HG03439 (cell line): ENCODE results near the gene DCLK1.

Experiments
- ATAC-seq: cut with Tn5 transposase; IDR thresholded peaks from one replicate; pipeline ENCODE4 v1.9.1; 2021; ENCODE audit warnings: mild to moderate bottlenecking, moderate library complexity; ENCODE audit not compliant: unreplicated experiment

The DCLK1 gene

DNA sequence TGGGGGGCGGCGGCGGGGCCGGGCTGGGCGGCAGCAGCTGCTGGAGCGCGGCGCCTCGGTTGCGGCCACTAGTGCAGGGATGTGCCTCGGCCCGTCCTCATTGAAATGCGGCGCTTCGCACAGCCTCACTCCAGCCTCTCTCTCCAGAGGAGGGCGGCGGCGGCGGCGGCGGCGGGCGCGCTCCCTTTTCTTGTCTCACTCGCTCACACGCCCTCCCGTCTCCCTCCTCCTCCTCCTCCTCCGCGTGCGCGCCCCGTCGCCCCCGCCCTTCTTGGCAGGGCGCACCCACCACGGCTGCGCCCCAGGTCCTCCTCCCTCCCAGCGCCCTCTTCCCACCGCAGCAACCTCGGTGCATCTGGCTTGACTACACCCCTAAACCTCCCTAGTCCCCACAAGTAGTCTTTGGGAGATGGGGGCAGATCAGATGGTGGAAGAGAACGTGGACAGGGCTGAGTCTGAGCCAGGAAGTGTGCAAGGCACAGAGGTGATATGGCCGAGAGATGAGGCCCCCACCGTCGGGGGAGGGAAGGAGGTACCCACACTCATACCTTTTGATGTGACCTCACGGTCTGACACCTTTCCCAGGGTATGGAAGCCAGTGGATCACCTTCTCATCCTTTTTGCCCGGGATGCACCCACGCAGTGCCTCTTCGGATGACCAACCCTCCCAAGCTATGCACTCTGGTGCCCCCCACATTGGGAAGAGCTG, at the start of gene DCLK1:
Gene DCLK1, minus strand, starts transcription at position 161 of the 709 bp plus-strand sequence.
- ATAC-seq, result no peak

DNA sequence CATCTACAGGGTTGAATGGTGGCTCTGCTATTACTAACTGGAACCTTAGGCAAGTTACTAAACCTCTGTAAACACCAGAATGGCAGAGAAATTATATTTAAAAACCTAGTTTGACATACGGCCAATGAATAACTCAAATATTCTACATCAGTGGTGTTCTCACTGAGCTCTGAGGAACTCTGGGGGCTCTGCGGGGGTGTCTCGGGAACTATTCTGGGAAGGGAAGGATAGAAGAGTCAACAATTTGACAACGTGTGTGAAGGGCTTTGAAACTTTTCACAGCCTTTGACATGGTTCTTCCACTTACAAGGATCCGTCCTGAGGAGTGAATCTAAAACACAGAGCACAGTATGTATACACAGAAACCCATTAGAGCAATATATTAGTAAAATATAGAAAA, 44.4 kb upstream of the DCLK1 start:
- ATAC-seq, result no peak

DNA sequence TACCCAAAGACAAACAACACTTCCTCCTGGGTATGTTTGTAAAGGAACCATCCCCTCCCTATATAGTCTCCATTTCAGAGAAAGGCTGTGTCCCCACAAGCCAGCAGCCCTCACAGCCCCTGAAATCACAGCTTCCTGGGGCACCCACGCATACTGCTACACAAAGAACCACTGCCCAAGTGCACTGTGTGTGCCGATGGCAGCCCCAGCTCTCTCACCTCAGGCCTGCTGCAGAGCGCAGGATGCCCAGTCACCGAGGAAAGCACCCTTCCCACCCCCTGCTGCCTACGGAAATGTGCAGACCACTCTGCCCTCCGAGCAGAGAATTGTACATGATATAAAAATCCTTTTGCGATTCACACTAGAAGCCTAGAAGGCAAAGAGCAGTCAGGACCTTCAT, 43.7 kb upstream of the DCLK1 start:
- ATAC-seq, result no peak

DNA sequence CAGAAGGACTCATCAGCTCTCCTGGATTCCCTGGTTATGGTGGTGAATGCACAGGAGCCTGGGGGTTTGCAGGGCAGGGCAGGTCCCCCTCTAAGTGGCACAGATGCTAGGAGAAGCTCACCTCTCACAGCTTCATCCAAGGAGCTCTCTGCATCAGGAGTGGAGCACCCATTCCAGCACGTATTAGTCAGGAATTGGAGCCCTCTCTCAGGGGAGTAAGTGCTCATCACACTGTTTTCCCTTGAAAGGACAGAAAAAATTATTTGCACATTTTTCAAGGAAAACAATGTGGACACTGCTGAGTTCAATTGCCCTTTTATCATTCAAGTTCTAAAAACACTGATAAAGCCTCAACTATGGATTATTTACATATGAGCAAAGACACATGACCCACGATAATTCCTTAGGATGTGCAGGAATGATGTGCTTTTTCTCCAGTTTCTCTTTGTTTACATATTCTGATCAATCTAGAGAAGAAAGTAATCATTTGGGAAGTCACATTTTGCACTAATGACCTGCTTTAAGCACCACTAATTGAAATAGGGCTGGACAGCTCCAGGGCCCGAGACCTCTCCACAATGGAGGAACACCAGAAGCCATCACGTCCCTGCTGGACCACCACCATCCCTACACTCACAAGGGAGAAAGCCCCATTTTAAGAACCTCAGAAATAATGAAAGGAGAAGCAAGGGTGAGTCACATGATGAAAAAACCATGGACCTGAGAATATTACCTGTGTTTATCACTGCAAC, 42.6 kb upstream of the DCLK1 start:
- no peak for ATAC-seq

DNA sequence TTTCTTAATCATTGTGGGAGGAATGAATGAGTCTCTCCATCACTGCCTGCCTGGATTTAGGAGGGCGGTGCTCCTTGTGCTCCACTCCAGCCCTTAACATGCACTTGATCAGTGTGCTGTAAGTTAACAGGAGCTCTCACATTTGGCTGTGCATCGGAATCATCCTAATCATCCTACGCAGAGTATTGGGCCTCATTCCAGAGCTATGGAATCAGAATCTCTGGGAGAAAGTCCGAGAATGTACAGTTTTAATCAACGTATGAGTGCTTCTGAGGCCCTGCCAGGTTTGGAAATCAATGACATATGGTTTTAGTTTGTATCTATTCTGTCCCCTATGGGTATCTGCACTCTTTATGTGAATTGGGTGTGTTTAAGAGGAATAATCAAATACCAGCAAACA, 34.9 kb upstream of the DCLK1 start:
- no peak for ATAC-seq

DNA sequence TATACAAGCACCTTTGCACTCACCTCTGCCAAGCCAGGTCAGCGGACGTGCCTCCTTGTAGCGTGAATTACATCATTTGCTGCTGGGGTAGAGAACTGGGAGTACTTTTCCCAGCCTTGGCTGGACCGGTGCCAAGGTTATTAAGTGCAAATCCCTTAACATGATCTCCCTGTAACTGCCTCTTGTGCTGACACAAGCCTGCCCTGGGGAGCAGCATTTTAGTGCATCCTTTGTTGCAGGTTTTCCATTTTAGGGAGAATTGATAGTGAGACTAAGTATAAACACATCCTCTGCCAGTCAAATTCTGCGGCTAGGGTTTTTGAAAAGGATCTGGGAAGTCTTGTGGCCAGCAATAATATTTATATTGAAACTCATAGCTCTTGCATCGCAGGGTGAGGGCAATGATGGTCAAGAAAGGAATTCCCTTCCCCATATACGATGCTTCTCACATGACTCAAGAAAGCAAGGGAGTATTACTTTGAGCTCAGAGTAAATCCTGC, 32.7 kb upstream of the DCLK1 start:
- no peak for ATAC-seq

DNA sequence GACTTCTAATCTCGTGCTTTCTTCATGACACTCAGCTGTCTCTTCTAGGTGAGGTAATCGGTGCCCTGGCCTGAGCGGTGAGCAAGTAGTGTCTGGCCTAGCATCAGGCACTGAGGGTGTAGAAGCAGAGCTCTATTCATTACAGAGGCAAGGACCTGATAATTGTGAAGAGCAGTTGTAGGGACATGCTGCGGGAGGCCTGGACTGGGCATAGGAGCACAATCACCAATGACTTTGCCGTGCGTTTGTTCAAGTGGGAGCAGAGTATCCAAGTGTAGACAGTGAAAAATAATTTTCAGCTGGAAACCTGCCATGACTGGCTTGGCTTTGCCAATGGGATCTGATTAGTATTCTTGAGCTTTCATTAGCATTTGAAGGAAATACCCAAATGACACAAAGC, 32.1 kb upstream of the DCLK1 start:
- no peak for ATAC-seq

DNA sequence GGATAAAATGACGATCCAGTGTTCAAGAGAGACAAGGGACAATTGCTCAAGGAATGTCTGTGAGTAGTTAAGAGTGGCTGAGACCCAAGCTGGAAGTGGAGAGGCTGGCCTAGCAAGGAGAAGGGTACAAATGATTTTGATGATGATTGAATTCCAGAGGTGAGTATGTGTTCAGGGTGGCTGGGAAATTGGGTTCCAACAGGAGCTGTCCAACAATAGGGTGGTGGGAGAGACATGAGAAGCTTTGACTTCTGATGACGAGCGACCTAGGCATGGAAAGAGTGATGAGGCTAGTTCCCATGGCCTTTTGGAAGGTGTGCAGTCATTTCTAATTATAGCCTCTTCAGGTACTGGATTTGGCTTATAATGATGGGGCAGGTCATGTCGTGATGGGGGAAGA, 29.1 kb upstream of the DCLK1 start:
- ATAC-seq, result no peak

DNA sequence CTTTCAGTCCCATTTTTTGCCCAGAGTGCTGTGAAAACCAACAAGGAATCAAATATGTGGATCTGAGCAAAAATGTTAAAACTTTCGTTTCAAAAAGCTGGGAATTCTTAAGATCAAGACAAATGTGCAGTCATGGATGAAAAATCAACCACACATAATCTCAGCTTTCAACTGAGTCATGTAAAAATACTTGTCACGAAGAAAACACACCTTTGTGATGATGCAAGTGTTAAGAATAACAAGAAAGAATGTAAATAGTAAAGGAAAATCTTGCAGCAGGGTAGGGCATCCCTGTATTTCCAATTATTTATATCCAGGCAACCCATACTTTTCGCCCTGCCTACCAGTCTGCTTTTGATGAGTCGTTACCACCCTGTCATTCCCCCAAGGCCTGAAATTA, 27.4 kb upstream of the DCLK1 start:
- ATAC-seq, result no peak

DNA sequence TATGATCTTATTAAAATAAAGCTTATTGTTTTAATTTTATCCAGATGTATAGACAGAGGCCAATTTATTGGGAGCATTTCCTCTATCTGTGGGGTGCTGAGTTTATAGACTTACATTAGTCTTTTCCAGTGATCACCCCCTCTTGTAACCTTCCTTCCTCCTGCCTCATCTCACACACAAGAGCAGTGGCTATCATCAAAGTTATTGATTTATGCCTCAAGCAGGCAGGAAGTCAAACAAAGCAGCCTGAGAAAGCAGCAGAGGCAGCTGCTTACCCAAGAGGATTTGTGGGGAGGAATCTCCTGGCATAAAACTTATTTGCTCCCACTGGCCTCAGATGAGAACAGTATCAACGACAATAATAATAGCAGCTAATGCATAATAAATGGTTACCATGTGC, 26.3 kb upstream of the DCLK1 start:
- no peak for ATAC-seq

DNA sequence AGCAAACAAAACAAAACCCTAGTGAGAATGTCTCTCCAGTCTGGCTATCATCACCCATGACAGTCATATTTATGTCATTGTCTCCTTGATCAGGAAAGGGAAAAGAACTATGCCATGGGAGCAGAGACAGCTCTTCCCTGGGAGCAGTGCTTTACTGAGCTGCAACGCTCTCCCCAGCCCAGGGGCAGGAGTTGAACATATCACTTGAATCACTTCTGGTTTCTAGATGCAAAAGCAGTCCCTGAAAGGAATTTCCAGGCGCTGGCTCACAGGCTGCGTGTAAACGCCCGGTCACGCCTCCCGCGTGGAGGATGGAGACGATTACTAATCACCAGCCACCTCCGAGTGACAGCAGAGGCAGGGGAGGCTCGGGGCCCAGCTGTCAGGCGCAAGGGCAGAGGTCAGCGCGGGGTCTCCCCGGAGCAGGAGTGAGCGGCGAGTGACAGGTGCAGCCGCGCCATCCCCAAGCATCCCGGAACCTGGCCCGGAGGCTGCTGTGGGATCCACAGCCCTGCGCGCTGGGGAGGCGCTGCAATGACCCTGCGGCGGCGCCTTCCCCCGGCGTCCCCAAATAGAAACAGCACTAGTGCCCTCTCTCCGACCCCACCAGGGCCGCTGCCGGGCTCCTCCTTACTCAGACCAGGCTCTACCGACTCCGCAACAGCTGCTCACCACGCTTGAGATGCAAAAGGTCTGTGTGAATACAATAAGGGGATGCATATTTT, 23.5 kb upstream of the DCLK1 start:
- no peak for ATAC-seq

DNA sequence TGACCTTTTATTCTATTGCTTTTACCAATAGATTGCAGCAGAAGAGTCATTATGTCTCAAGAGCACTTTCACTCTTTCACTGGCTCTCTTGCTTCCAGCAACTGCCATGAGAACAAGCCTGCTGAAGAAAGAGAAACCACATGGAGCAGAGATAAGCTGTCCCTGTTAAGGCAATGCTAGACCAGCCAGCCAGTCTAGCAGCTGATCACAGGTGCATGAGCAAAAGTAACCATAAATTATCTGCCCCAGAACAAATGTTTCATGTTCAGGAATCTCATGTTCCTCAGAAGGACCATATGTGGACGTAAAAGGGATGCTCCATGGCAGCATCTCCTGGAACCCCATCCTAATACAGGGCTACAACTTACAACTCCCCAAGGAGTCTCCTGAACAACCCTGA, 20.4 kb upstream of the DCLK1 start:
- no peak for ATAC-seq

DNA sequence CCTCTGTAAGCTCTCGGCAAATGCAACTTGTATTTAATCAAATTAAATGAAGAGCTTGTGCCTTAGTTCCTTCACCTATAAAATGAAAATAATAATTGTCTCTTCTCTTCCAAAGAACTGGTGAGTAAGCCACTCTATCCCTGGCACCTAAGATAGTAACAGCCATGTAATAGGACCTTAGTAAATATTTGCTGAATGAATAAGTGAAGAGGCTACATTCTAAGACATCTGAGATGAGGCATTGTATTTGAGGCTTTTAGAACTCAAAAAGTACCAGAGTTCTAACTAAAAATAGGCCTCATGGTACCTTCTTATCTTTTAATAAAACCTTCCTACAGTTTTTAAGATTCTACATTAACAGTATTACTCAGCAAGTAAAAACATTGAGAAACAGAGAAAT, 17.3 kb upstream of the DCLK1 start:
- no peak for ATAC-seq

DNA sequence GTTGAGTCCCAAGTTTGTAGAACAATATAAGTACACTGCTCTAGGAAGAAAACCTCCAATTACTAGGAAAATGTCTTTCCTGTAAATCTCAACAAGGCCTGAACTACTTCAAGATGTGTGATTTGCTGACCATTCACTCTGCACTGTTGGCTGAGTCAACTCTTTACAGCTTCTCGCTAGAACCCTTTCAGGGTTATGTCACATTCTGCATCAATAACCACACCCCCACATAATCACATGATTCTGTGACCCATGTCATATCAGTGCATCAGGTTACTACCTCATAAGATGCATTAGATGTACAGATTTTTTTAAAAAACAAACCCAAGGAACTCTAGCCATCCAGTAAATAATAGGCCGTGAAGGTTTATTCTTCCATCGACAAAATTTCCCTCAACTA, 16.1 kb upstream of the DCLK1 start:
- ATAC-seq, result no peak

DNA sequence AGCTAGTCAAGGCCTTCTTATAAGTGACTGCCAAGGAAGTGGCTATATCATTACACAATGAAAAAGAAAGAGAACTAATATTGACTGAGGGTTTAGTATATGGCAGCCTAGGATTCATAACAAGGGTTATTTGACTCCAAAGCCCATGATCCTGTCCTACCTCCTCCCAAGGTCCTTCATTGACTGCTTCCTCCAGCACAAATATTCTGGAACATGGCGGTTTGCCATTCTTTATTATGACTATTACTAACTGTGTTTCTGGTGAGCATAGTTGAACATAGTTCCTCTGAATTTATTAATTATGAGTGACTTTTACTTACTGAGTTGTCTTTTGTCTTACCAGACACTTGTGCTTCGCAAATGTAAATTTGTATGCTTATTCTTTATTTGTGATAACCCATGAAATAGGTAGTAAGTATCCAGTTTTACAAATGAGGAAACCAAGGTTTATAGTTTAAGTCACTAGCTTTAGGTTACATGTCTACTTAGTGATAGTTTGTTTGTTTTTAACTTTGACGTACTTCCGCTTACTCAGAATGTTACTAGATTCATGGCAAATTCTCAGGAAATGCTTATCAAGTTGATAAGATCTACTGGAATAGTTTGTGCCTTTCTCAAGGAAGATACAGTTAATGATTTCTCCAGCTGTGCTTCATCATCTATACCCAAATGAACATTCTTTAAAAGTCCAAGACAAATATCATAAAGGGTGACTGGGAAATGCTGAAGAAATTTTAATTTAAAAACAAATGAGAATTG, 15.5 kb upstream of the DCLK1 start:
- no peak for ATAC-seq

DNA sequence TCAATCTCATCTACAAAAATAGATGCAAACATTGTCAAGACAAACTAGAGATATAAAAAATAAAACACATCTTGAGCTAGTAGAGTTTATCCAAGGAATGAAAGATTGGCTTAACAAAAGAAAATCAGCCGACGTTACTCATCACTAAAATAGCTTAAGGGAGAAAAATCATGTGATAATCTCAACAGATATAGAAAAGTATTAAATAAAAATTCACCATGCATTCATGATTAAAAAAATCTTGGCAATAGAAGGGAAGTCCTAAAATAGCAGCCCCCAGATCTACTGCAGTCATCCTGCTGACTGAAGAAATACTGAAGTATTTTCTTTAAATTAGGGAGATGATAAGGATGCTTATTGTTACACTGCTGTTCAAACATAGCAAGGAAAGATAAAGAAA, 12.6 kb upstream of the DCLK1 start:
- ATAC-seq, result no peak

DNA sequence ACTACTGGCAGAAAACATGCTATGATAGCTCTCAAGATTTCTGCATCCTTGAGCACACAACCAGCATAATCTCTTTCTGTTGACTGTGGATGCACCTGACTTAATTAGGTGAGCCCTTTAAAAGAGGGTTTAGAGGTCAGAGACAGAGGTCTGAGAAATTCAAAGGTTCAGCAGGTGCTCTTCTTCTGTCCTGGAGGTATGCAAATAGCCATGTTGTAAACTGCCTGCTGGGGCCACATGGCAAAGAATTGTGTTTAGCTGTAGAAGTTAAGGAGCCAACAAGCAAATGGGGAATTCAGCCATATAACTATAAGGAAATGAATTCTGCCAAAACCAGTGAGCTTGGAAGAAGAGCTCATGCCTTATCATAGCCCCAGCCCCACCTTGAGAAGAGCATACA, 11.6 kb upstream of the DCLK1 start:
- ATAC-seq, result no peak

DNA sequence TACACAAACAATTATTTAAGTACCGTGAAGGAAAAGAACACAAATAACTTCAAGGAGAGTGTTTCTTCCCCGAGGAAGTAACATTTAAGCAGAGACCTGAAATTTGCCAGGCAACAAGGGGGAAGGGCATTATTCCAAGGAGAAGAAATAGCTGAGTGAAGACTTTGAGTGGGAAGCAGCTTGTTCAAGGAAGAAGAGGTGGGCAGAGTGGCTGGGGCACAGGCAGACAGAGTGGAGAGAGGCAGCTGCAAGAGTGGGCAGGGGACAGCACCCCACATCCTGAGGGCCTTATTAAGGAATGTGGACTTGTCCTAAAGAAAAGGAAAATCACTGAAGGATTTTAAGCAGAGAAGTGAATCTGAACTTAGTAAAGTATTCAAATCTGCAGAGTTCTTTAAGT, 4.7 kb upstream of the DCLK1 start:
- no peak for ATAC-seq

DNA sequence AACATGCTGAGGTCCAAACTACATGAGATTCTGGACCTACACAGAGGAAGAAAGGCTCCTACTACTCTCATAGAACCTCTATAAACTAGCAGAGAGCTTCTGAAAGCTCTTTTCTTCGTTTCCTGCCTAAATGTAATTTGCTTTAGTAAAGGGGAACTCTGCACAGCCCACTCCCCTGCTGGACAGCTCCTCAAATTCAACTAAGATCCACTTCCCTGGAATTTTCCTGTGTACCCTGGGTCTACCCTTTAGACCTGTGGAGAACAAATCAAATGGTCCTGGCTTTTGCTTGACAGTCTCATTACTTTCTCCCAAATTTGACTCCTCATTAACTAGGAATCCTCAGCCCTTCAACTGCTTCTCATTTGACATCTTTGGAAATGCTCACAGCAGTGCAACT, 3.5 kb upstream of the DCLK1 start:
- ATAC-seq, result no peak

DNA sequence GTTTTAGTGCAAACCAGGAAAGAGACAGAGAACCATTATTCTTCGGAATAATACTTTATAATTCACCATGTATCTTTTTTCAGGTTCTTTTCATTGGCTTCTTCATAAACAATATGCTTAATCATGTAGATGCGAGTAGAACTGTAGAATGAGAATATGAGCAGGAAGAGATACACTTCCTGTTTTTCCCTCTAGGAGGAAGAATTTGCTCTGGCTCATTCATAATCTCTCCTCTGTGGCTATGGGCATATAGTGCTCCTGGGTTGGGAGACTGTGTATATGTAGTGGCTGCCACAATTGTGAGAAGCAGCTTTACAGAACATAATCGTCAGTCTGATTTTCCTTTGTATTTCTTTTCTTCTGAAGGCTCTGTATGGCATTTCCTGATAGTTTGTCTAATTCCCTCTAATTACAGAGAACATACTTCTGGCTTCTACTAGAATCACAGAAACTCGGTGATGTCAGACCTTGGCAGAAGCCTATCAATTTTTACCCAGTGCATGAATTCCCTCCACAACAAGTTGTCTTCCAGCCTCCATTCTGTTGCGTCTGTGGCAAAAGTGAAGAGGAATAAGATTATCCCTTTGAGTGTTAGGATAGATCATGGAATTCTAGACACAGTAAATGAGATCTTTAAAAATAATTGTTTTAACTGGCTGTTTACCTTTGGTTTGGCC, 2.9 kb upstream of the DCLK1 start:
- no peak for ATAC-seq

DNA sequence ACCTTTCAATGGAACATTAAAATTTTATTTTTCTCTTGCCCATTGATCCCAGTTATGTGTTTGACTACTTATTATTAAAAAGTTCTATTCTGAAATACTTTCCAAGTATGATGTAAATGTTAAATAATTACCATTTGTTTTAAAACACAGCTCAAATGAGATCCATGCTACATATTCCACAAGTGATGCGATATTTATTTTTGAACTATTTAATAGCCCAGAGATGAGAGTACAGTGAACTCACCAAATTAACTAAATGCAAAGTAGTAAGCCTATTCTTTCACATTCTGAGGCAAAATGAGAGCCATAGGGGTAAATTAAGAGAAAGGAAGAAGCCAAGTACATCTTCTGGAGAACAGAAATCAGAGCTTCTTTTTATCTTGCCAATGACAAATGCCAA, 1.2 kb upstream of the DCLK1 start:
- no peak for ATAC-seq
